ENCODE measurements around the gene CALML5. TPM values are rescaled to one million over a fixed set of nuclear protein-coding genes. Genes with fewer than 3 reads are reported as not detected.

CALML5 gene
- total and polyA plus RNA-seq, 2 experiments from 2014 or later = not detected

DNA sequence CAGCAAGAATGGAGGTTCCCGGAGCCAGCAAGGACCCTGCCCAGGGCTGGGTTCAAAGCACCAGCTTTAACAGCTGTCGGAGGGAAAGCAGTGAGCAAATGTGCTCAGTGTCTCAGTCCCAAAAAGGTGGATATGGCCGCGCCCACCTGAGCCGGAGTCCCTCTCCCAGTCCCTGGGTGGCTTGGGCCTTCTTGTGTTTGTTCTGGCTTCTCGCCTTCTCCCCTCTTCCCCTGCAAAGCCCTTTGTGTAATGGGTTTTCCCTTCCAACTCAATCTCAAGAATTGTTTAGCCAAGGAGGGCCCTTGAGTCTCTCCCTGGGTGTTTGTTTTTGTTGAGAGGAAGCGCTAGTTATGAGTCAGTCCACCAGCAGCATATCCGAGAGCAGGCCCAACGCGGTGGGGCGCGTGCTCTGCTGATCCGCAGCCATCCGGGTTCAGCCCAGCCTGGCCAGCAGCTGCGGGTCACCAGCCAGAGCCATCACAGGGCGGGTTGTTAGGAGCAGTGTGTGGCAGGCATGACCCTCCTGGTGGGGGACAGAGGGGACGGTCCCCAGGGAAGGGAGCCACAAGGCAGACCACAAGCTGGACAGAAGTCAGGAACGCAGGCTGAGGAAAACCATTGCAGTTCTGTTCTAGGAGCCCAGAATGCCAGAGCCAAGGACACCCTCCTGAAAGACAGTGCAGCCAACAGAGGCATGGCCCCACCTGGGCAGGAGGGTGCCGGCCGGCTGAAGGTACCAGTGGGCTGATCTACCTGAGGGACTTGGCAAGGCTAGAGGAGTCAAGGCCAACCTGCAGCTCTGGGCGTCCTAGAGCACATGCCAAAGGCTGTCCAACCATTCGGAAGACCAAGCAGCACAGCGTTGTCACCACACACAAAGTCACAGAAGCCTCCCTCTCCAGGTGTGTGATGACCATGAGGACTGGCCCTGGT, 46.7 kb upstream of the CALML5 start:
- 93 to 96% methylated on average over 21 to 23 of the region's 23 CpGs for WGBS, 2 experiments (ENCODE audit: low coverage in 1 of 2, low lambda C conversion rate in 2 of 2, missing lambda C conversion rate in 2 of 2)
- H3F3A ChIP-seq (ENCODE audit: insufficient read depth) = peaks cover 30% of the 10 kb centered on the region
- peaks cover 27% of the 10 kb centered on the region for H3K4me1 ChIP-seq (ENCODE audit: insufficient read depth)
- H3K79me2 ChIP-seq (ENCODE audit: insufficient read depth) = no peaks in the 10 kb centered on the region
- no peak overlapping the region for H3K27ac ChIP-seq
- no peak for DNase-seq
- no peak for TF ChIP-seq EZH2 (IDR thresholded peaks at IDR 0.05; ENCODE audit: insufficient read depth, poor library complexity, severe bottlenecking)
- no peak for TF ChIP-seq EZH2phosphoT487 (IDR thresholded peaks at IDR 0.05; ENCODE audit: insufficient read depth, low read depth)
- H4K20me1 ChIP-seq (ENCODE audit: insufficient read depth) = no peaks in the 10 kb centered on the region
- in situ Hi-C loops (cut with MboI) = no loop called here
- no peak overlapping the region for H3K9ac ChIP-seq
- H2AFZ ChIP-seq = no peak overlapping the region
- H3K36me3 ChIP-seq (ENCODE audit: low read depth) = no peaks in the 10 kb centered on the region
- no peaks in the 10 kb centered on the region for H3K9me3 ChIP-seq (ENCODE audit: low read depth)
- no peaks in the 10 kb centered on the region for H3K9me2 ChIP-seq (ENCODE audit: insufficient read depth)
- no peaks in the 10 kb centered on the region for H3K27me3 ChIP-seq (replicated peaks; ENCODE audit: insufficient read depth)
- no peak overlapping the region for H3K4me2 ChIP-seq (ENCODE audit: unreplicated experiment)
- H3K4me3 ChIP-seq = no peak overlapping the region

DNA sequence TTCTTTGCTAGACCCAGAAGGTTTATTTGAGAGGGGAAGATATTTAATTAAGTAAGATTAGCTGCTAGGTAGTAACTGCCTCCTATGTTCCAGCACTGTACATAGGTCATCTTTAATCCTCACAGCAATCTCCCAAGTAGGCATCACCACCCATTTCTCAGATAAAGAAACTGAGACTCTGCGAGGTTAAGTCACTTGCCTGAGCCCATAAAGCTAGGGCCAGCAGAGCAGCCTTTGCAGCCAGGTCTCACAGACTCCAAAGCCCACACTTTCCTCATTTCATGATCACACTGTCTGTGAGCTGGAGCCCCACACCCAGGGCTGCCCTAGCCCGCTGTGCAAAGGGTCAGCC, 46.0 kb upstream of the CALML5 start:
- no peaks in the 10 kb centered on the region for H3K9me3 ChIP-seq (ENCODE audit: low read depth)
- no peaks in the 10 kb centered on the region for H3K27me3 ChIP-seq (replicated peaks; ENCODE audit: insufficient read depth)
- 91 to 92% methylated on average over 2 of the region's 2 CpGs for WGBS, 2 experiments (ENCODE audit: low coverage in 1 of 2, low lambda C conversion rate in 2 of 2, missing lambda C conversion rate in 2 of 2)
- H3K36me3 ChIP-seq (ENCODE audit: low read depth) = no peaks in the 10 kb centered on the region
- no peak overlapping the region for H3K9ac ChIP-seq
- no peak overlapping the region for H3K4me3 ChIP-seq
- no peak overlapping the region for H3K4me2 ChIP-seq (ENCODE audit: unreplicated experiment)
- TF ChIP-seq EZH2 (IDR thresholded peaks at IDR 0.05; ENCODE audit: insufficient read depth, poor library complexity, severe bottlenecking) (no peak), EZH2phosphoT487 (IDR thresholded peaks at IDR 0.05; ENCODE audit: insufficient read depth, low read depth) (no peak)
- no peaks in the 10 kb centered on the region for H4K20me1 ChIP-seq (ENCODE audit: insufficient read depth)
- no peak for DNase-seq
- H3K4me1 ChIP-seq (ENCODE audit: insufficient read depth) = peaks cover 27% of the 10 kb centered on the region
- H3K9me2 ChIP-seq (ENCODE audit: insufficient read depth) = no peaks in the 10 kb centered on the region
- no peak overlapping the region for H3K27ac ChIP-seq
- H3F3A ChIP-seq (ENCODE audit: insufficient read depth) = peaks cover 30% of the 10 kb centered on the region
- no peaks in the 10 kb centered on the region for H3K79me2 ChIP-seq (ENCODE audit: insufficient read depth)
- no peak overlapping the region for H2AFZ ChIP-seq
- in situ Hi-C loops (cut with MboI) = no loop called here

GRCh38 chr10:5545011-5545410, 45.6 kb upstream of the CALML5 start:
- peaks cover 29% of the 10 kb centered on the region for H3F3A ChIP-seq (ENCODE audit: insufficient read depth)
- no peaks in the 10 kb centered on the region for H3K9me2 ChIP-seq (ENCODE audit: insufficient read depth)
- H3K36me3 ChIP-seq (ENCODE audit: low read depth) = no peaks in the 10 kb centered on the region
- H2AFZ ChIP-seq = no peak overlapping the region
- H3K9ac ChIP-seq = no peak overlapping the region
- TF ChIP-seq EZH2 (IDR thresholded peaks at IDR 0.05; ENCODE audit: insufficient read depth, poor library complexity, severe bottlenecking) (no peak), EZH2phosphoT487 (IDR thresholded peaks at IDR 0.05; ENCODE audit: insufficient read depth, low read depth) (no peak)
- no peak overlapping the region for H3K4me2 ChIP-seq (ENCODE audit: unreplicated experiment)
- in situ Hi-C loops (cut with MboI) = no loop called here
- no peak overlapping the region for H3K4me3 ChIP-seq
- 80 to 86% methylated on average over 1 of the region's 1 CpG for WGBS, 2 experiments (ENCODE audit: low coverage in 1 of 2, low lambda C conversion rate in 2 of 2, missing lambda C conversion rate in 2 of 2)
- no peaks in the 10 kb centered on the region for H4K20me1 ChIP-seq (ENCODE audit: insufficient read depth)
- DNase-seq = no peak
- no peak overlapping the region for H3K27ac ChIP-seq
- peaks cover 27% of the 10 kb centered on the region for H3K4me1 ChIP-seq (ENCODE audit: insufficient read depth)
- H3K27me3 ChIP-seq (replicated peaks; ENCODE audit: insufficient read depth) = no peaks in the 10 kb centered on the region
- no peaks in the 10 kb centered on the region for H3K9me3 ChIP-seq (ENCODE audit: low read depth)
- no peaks in the 10 kb centered on the region for H3K79me2 ChIP-seq (ENCODE audit: insufficient read depth)

DNA sequence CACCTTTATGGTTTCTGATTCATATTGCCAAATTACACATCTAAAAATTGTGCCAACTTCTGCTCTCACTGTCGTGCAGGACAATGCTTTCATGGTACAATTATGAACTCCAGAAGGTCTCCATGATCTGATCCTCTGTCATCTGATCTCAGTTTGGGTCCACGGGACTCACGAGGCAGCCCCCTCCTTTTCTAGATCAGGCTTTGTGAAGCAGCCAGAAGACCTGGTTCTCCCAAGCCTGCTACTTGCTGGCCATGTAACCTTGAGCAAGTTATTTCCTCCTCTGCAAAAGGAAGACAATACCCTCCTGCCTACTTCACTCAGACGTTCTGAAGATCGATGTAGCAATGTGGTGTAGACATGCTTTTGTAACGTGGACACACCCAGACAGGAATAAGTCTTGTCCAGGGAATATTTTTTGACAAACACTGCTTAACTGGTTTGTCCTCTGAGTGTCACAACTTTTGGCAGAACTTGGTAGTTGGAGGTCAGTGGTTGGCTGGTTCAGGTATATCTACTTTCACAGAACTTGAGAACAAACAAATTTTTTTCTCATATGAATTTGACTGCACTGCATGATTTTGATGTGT, 44.9 kb upstream of the CALML5 start:
- 80% methylated on average over 6 of the region's 6 CpGs for WGBS, 2 experiments (ENCODE audit: low coverage in 1 of 2, low lambda C conversion rate in 2 of 2, missing lambda C conversion rate in 2 of 2)
- TF ChIP-seq EZH2phosphoT487 (IDR thresholded peaks at IDR 0.05; ENCODE audit: insufficient read depth, low read depth) (no peak), EZH2 (IDR thresholded peaks at IDR 0.05; ENCODE audit: insufficient read depth, poor library complexity, severe bottlenecking) (no peak)
- H4K20me1 ChIP-seq (ENCODE audit: insufficient read depth) = no peaks in the 10 kb centered on the region
- H3K9me3 ChIP-seq (ENCODE audit: low read depth) = no peaks in the 10 kb centered on the region
- H3K27ac ChIP-seq = no peak overlapping the region
- H3K36me3 ChIP-seq (ENCODE audit: low read depth) = no peaks in the 10 kb centered on the region
- H3K4me1 ChIP-seq (ENCODE audit: insufficient read depth) = peaks cover 24% of the 10 kb centered on the region
- H3K9ac ChIP-seq = no peak overlapping the region
- peaks cover 22% of the 10 kb centered on the region for H3F3A ChIP-seq (ENCODE audit: insufficient read depth)
- no peak overlapping the region for H3K4me2 ChIP-seq (ENCODE audit: unreplicated experiment)
- in situ Hi-C loops (cut with MboI) = no loop called here
- H2AFZ ChIP-seq = no peak overlapping the region
- no peaks in the 10 kb centered on the region for H3K27me3 ChIP-seq (replicated peaks; ENCODE audit: insufficient read depth)
- H3K79me2 ChIP-seq (ENCODE audit: insufficient read depth) = no peaks in the 10 kb centered on the region
- DNase-seq = no peak
- no peaks in the 10 kb centered on the region for H3K9me2 ChIP-seq (ENCODE audit: insufficient read depth)
- H3K4me3 ChIP-seq = no peak overlapping the region
